IPS-18a (cell line): ENCODE results near the gene DMD.

Source experiments
- H3K27ac ChIP-seq: one replicate; pipeline ENCODE4 v1.5.1; 2013; ENCODE audit warnings: low read length
- H3K27me3 ChIP-seq: one replicate; pipeline ENCODE4 v1.6.1; 2013; ENCODE audit warnings: mild to moderate bottlenecking, low read length; ENCODE audit not compliant: control insufficient read depth, insufficient read depth
- H3K36me3 ChIP-seq: one replicate; pipeline ENCODE4 v1.6.1; 2013; ENCODE audit warnings: low read depth, low read length; ENCODE audit not compliant: control insufficient read depth
- H3K4me1 ChIP-seq: one replicate; pipeline ENCODE4 v1.6.1; 2013; ENCODE audit warnings: low read depth, low read length; ENCODE audit not compliant: control insufficient read depth
- H3K4me3 ChIP-seq: one replicate; pipeline ENCODE4 v1.5.1; 2013; ENCODE audit warnings: low read length
- H3K9ac ChIP-seq: one replicate; pipeline ENCODE4 v1.6.1; 2013; ENCODE audit warnings: mild to moderate bottlenecking, low read length, moderate library complexity
- H3K9me3 ChIP-seq: one replicate; pipeline ENCODE4 v1.6.1; 2013; ENCODE audit warnings: low read depth, low read length; ENCODE audit not compliant: control insufficient read depth

DMD gene

GRCh38 chrX:31374786-31375185 lies 1836.6 kb downstream of the DMD start:
- no peak overlapping the region for H3K9ac ChIP-seq
- H3K27ac ChIP-seq, result no peak overlapping the region
- no peaks in the 10 kb centered on the region for H3K4me1 ChIP-seq
- H3K4me3 ChIP-seq, result no peak overlapping the region
- peaks cover 4% of the 10 kb centered on the region for H3K9me3 ChIP-seq
- H3K27me3 ChIP-seq, result no peaks in the 10 kb centered on the region
- H3K36me3 ChIP-seq, result no peaks in the 10 kb centered on the region

- Histone ChIP-seq H3K9ac (no peak overlapping the region), H3K27me3 (no peaks in the 10 kb centered on the region), H3K27ac (no peak overlapping the region), H3K36me3 (no peaks in the 10 kb centered on the region), H3K4me3 (no peak overlapping the region), H3K9me3 (peaks cover 4% of the 10 kb centered on the region), H3K4me1 (no peaks in the 10 kb centered on the region)
Observed at GRCh38 chrX:31371956-31372355, 1839.4 kb downstream of the DMD start.

- Histone ChIP-seq H3K9ac (no peak overlapping the region), H3K9me3 (peaks cover 9% of the 10 kb centered on the region), H3K4me1 (no peaks in the 10 kb centered on the region), H3K27ac (no peak overlapping the region), H3K27me3 (no peaks in the 10 kb centered on the region), H3K4me3 (no peak overlapping the region), H3K36me3 (no peaks in the 10 kb centered on the region)
Observed at GRCh38 chrX:31367816-31368215, 1843.5 kb downstream of the DMD start.

- no peak overlapping the region for H3K27ac ChIP-seq
- peaks cover 9% of the 10 kb centered on the region for H3K9me3 ChIP-seq
- H3K36me3 ChIP-seq, result no peaks in the 10 kb centered on the region
- no peaks in the 10 kb centered on the region for H3K4me1 ChIP-seq
- no peak overlapping the region for H3K9ac ChIP-seq
- H3K4me3 ChIP-seq, result no peak overlapping the region
- no peaks in the 10 kb centered on the region for H3K27me3 ChIP-seq
Observed at GRCh38 chrX:31366041-31366440, 1845.3 kb downstream of the DMD start.

- Histone ChIP-seq H3K9me3 (peaks cover 10% of the 10 kb centered on the region), H3K4me3 (no peak overlapping the region), H3K9ac (no peak overlapping the region), H3K27me3 (no peaks in the 10 kb centered on the region), H3K27ac (no peak overlapping the region), H3K4me1 (no peaks in the 10 kb centered on the region), H3K36me3 (no peaks in the 10 kb centered on the region)
Observed at GRCh38 chrX:31356275-31357212, 1854.8 kb downstream of the DMD start.

- Histone ChIP-seq H3K4me3 (no peak overlapping the region), H3K9me3 (peaks cover 10% of the 10 kb centered on the region), H3K36me3 (no peaks in the 10 kb centered on the region), H3K27me3 (no peaks in the 10 kb centered on the region), H3K27ac (no peak overlapping the region), H3K9ac (no peak overlapping the region), H3K4me1 (no peaks in the 10 kb centered on the region)
Observed at GRCh38 chrX:31355206-31355955, 1856.0 kb downstream of the DMD start.

GRCh38 chrX:31353095-31353494 lies 1858.3 kb downstream of the DMD start:
- H3K36me3 ChIP-seq, result no peaks in the 10 kb centered on the region
- H3K27ac ChIP-seq, result no peak overlapping the region
- no peaks in the 10 kb centered on the region for H3K27me3 ChIP-seq
- H3K4me1 ChIP-seq, result no peaks in the 10 kb centered on the region
- peaks cover 17% of the 10 kb centered on the region for H3K9me3 ChIP-seq
- H3K9ac ChIP-seq, result no peak overlapping the region
- H3K4me3 ChIP-seq, result no peak overlapping the region

GRCh38 chrX:31350808-31351074 lies 1860.6 kb downstream of the DMD start:
- Histone ChIP-seq H3K4me1 (no peaks in the 10 kb centered on the region), H3K9ac (no peak overlapping the region), H3K4me3 (no peak overlapping the region), H3K27me3 (no peaks in the 10 kb centered on the region), H3K36me3 (no peaks in the 10 kb centered on the region), H3K9me3 (peaks cover 18% of the 10 kb centered on the region), H3K27ac (no peak overlapping the region)

- H3K4me1 ChIP-seq, result no peaks in the 10 kb centered on the region
- no peaks in the 10 kb centered on the region for H3K27me3 ChIP-seq
- H3K9ac ChIP-seq, result no peak overlapping the region
- H3K27ac ChIP-seq, result no peak overlapping the region
- H3K4me3 ChIP-seq, result no peak overlapping the region
- peaks cover 21% of the 10 kb centered on the region for H3K9me3 ChIP-seq
- no peaks in the 10 kb centered on the region for H3K36me3 ChIP-seq
Observed at GRCh38 chrX:31349515-31349914, 1861.8 kb downstream of the DMD start.

- Histone ChIP-seq H3K27me3 (no peaks in the 10 kb centered on the region), H3K9ac (no peak overlapping the region), H3K4me3 (no peak overlapping the region), H3K27ac (no peak overlapping the region), H3K9me3 (peaks cover 11% of the 10 kb centered on the region), H3K36me3 (no peaks in the 10 kb centered on the region), H3K4me1 (no peaks in the 10 kb centered on the region)
Observed at GRCh38 chrX:31340587-31340986, 1870.8 kb downstream of the DMD start.

GRCh38 chrX:31338991-31339350 lies 1872.4 kb downstream of the DMD start:
- Histone ChIP-seq H3K27ac (no peak overlapping the region), H3K9me3 (peaks cover 10% of the 10 kb centered on the region), H3K27me3 (no peaks in the 10 kb centered on the region), H3K4me3 (no peak overlapping the region), H3K4me1 (no peaks in the 10 kb centered on the region), H3K36me3 (no peaks in the 10 kb centered on the region), H3K9ac (no peak overlapping the region)

GRCh38 chrX:31337332-31337731 lies 1874.0 kb downstream of the DMD start:
- no peaks in the 10 kb centered on the region for H3K4me1 ChIP-seq
- peaks cover 14% of the 10 kb centered on the region for H3K9me3 ChIP-seq
- H3K9ac ChIP-seq, result no peak overlapping the region
- no peak overlapping the region for H3K4me3 ChIP-seq
- no peaks in the 10 kb centered on the region for H3K36me3 ChIP-seq
- H3K27ac ChIP-seq, result no peak overlapping the region
- no peaks in the 10 kb centered on the region for H3K27me3 ChIP-seq
